Measurements from ENCODE around the gene ERO1B.
"Not testable (repeated sequence)": the region's sequence is repeated elsewhere in the genome, so short reads cannot be mapped to it uniquely, and the experiment has no call there.

GRCh38 chr1:236188084-236188483 is 93.7 kb downstream of the ERO1B start:
- TF ChIP-seq CTCF, POLR2A (IDR thresholded peaks at IDR 0.05): not testable (repeated sequence)
